ENCODE data around the gene DTNB. TPM values are rescaled to one million over a fixed set of nuclear protein-coding genes. Genes with fewer than 3 reads are reported as not detected.

Gene DTNB
- total and polyA plus RNA-seq, 2 experiments from 2014 or later: 31.3 to 33.4 TPM

GRCh38 chr2:25700221-25700660 lies 26.9 kb upstream of the DTNB start:
- no peaks in the 10 kb centered on the region for H3K9me3 ChIP-seq (ENCODE audit: low read depth)
- no peaks in the 10 kb centered on the region for H3K27me3 ChIP-seq
- peak; percentile 34 to 53 for DNase-seq (ENCODE audit: low read depth in 1 of 2, low spot score in 1 of 2)
- H3K36me3 ChIP-seq: no peaks in the 10 kb centered on the region
- no peak overlapping the region for H3K4me3 ChIP-seq
- TF ChIP-seq, protein P1, sequence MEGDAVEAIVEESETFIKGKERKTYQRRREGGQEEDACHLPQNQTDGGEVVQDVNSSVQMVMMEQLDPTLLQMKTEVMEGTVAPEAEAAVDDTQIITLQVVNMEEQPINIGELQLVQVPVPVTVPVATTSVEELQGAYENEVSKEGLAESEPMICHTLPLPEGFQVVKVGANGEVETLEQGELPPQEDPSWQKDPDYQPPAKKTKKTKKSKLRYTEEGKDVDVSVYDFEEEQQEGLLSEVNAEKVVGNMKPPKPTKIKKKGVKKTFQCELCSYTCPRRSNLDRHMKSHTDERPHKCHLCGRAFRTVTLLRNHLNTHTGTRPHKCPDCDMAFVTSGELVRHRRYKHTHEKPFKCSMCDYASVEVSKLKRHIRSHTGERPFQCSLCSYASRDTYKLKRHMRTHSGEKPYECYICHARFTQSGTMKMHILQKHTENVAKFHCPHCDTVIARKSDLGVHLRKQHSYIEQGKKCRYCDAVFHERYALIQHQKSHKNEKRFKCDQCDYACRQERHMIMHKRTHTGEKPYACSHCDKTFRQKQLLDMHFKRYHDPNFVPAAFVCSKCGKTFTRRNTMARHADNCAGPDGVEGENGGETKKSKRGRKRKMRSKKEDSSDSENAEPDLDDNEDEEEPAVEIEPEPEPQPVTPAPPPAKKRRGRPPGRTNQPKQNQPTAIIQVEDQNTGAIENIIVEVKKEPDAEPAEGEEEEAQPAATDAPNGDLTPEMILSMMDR (IDR thresholded peaks at IDR 0.05; ENCODE audit: low read depth, low read length): peak; percentile 77
- H3K4me1 ChIP-seq (ENCODE audit: low read depth): no peaks in the 10 kb centered on the region
- H3K27ac ChIP-seq: no peak overlapping the region

DNA sequence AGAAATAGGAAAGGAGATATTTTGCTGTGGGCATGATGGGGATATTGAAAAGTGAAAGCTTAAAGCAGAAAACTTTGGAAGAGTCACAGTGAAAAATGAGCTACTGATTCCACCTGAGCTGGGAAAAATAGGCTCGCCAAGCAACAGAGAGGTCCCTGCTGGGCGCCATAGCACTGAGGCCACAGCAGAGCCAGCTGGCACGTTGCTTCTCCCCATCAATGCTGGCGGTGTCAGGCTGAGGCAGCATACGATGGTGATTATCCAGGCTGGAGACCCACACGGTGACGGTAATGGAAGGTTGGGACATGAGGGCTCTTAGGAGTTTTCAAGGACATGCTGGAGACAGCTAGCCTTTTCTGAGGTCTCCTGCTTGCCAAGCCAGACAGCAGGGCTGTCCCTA lies 25.8 kb upstream of the DTNB start:
- no peaks in the 10 kb centered on the region for H3K4me1 ChIP-seq (ENCODE audit: low read depth)
- TF ChIP-seq, protein P1 (IDR thresholded peaks at IDR 0.05; ENCODE audit: low read depth, low read length): no peak
- H3K9me3 ChIP-seq (ENCODE audit: low read depth): no peaks in the 10 kb centered on the region
- H3K27me3 ChIP-seq: no peaks in the 10 kb centered on the region
- no peak overlapping the region for H3K27ac ChIP-seq
- no peak for DNase-seq (ENCODE audit: low read depth in 1 of 2, low spot score in 1 of 2)
- H3K36me3 ChIP-seq: no peaks in the 10 kb centered on the region
- no peak overlapping the region for H3K4me3 ChIP-seq

DNA sequence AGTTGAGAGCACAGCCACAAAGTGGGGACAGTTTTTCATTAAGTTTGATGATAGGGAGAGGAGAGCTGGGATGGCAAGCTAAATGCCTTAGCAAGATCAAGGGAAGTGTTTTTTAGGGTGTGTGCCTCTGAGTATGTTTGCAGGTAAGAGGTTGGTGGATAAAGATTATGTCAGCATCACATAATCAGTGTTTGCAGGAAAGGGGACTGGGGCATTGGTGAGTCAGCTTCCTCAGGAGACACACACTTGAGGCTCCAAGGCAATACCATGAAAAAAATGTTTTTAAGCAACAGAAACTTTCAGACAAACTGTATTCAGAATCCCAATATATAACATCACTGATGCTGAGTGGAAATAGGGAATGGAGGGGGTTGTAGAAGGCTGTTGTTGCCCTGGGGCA lies 25.4 kb upstream of the DTNB start:
- TF ChIP-seq, protein P1 (IDR thresholded peaks at IDR 0.05; ENCODE audit: low read depth, low read length): no peak
- peak in 1 of 2 donors; percentile 29 for DNase-seq (ENCODE audit: low read depth in 1 of 2, low spot score in 1 of 2)
- H3K9me3 ChIP-seq (ENCODE audit: low read depth): no peaks in the 10 kb centered on the region

GRCh38 chr2:25697559-25698341 lies 24.4 kb upstream of the DTNB start:
- TF ChIP-seq, protein P1 (IDR thresholded peaks at IDR 0.05; ENCODE audit: low read depth, low read length): no peak
- Histone ChIP-seq H3K36me3 (no peaks in the 10 kb centered on the region), H3K27me3 (no peaks in the 10 kb centered on the region), H3K4me3 (no peak overlapping the region), H3K9me3 (ENCODE audit: low read depth) (no peaks in the 10 kb centered on the region), H3K27ac (no peak overlapping the region), H3K4me1 (ENCODE audit: low read depth) (no peaks in the 10 kb centered on the region)
- DNase-seq (ENCODE audit: low read depth in 1 of 2, low spot score in 1 of 2): peak; percentile 12 to 23

More for the DNA sequence above, 25.4 kb upstream of the DTNB start:
- no peak overlapping the region for H3K27ac ChIP-seq
- H3K36me3 ChIP-seq: no peaks in the 10 kb centered on the region
- H3K27me3 ChIP-seq: no peaks in the 10 kb centered on the region
- H3K4me1 ChIP-seq (ENCODE audit: low read depth): no peaks in the 10 kb centered on the region
- no peak overlapping the region for H3K4me3 ChIP-seq

DNA sequence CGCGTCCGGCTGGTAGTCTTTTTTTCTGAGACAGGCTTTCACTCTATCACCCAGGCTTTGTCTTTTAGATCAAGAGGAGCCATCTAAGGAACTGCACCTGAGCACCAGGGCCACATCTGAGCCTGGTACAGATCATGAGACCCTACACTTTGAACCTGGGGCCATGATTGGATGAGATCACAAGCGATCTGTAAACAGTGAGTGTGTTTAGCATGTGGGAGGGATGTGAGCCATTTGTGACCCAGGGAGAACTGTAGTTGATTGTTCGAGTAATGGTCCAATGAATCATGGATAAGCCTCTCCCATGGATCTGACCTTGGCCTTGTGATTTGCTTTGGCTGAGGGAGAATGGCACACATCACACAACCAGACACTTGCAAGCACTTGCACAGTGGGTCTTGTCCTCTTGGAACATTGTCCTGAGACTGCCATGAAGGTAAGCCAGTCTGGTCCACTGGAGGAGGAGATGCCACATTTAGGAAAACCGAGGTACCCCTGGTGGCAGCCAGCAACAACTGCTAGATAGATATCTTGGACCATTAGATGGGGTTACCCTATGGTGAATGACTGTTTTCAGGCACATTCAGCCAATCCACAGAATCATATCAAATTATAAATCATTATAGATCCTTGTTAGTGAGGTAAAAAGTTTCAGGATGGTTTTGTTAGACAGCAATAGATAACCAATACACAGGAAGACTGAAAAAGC lies 19.5 kb upstream of the DTNB start:
- H3K27me3 ChIP-seq: no peaks in the 10 kb centered on the region
- no peak for DNase-seq (ENCODE audit: low read depth in 1 of 2, low spot score in 1 of 2)
- no peak overlapping the region for H3K4me3 ChIP-seq
- no peaks in the 10 kb centered on the region for H3K9me3 ChIP-seq (ENCODE audit: low read depth)
- no peak overlapping the region for H3K27ac ChIP-seq
- no peaks in the 10 kb centered on the region for H3K4me1 ChIP-seq (ENCODE audit: low read depth)
- TF ChIP-seq, protein P1 (IDR thresholded peaks at IDR 0.05; ENCODE audit: low read depth, low read length): no peak
- no peaks in the 10 kb centered on the region for H3K36me3 ChIP-seq
